Measurements from ENCODE around the gene PDLIM5. TPM values are rescaled to one million over a fixed set of nuclear protein-coding genes. Genes with fewer than 3 reads are reported as not detected.

The PDLIM5 gene
- total RNA-seq, 1 donor from 2014 or later: 311 TPM

GRCh38 chr4:94442251-94442650, 9.5 kb upstream of the PDLIM5 start:
- no peaks in the 10 kb centered on the region for H3K36me3 ChIP-seq (ENCODE audit: control insufficient read depth in 3 of 3, insufficient read depth in 3 of 3, low read length in 3 of 3)
- H3K4me1 ChIP-seq (ENCODE audit: control insufficient read depth in 3 of 3, insufficient read depth in 3 of 3, low read length in 3 of 3): peaks cover 0 to 6% (median 6%) of the 10 kb centered on the region in 3 donors
- H3K9me3 ChIP-seq (ENCODE audit: control insufficient read depth in 3 of 3, low read length in 3 of 3): no peaks in the 10 kb centered on the region
- peak overlapping the region in 1 of 3 donors; percentile 24 for H3K4me3 ChIP-seq (ENCODE audit: low read length in 3 of 3)
- peak overlapping the region; percentile 74 for H3K27ac ChIP-seq (ENCODE audit: low read depth, low read length)
- H3K27me3 ChIP-seq (ENCODE audit: control insufficient read depth in 3 of 3, insufficient read depth in 3 of 3, low read length in 3 of 3): no peaks in the 10 kb centered on the region
- peak overlapping the region; percentile 40 to 65 (median 50) for H3K9ac ChIP-seq (ENCODE audit: low read depth in 1 of 3, low read length in 3 of 3)

- H3K9me3 ChIP-seq (ENCODE audit: control insufficient read depth in 3 of 3, low read length in 3 of 3): no peaks in the 10 kb centered on the region
- no peaks in the 10 kb centered on the region for H3K27me3 ChIP-seq (ENCODE audit: control insufficient read depth in 3 of 3, insufficient read depth in 3 of 3, low read length in 3 of 3)
- peaks cover 3 to 12% (median 8%) of the 10 kb centered on the region in 3 donors for H3K4me1 ChIP-seq (ENCODE audit: control insufficient read depth in 3 of 3, insufficient read depth in 3 of 3, low read length in 3 of 3)
- H3K4me3 ChIP-seq (ENCODE audit: low read length in 3 of 3): no peak overlapping the region
- no peak overlapping the region for H3K27ac ChIP-seq (ENCODE audit: low read depth, low read length)
- no peaks in the 10 kb centered on the region for H3K36me3 ChIP-seq (ENCODE audit: control insufficient read depth in 3 of 3, insufficient read depth in 3 of 3, low read length in 3 of 3)
- H3K9ac ChIP-seq (ENCODE audit: low read depth in 1 of 3, low read length in 3 of 3): no peak overlapping the region
These were observed 5.4 kb upstream of the PDLIM5 start for GRCh38 chr4:94446386-94446785.

GRCh38 chr4:94447754-94448411, 3.9 kb upstream of the PDLIM5 start:
- Histone ChIP-seq H3K4me1 (ENCODE audit: control insufficient read depth in 3 of 3, insufficient read depth in 3 of 3, low read length in 3 of 3) (peaks cover 3 to 12% (median 8%) of the 10 kb centered on the region in 3 donors), H3K9ac (ENCODE audit: low read depth in 1 of 3, low read length in 3 of 3) (no peak overlapping the region), H3K4me3 (ENCODE audit: low read length in 3 of 3) (no peak overlapping the region), H3K36me3 (ENCODE audit: control insufficient read depth in 3 of 3, insufficient read depth in 3 of 3, low read length in 3 of 3) (no peaks in the 10 kb centered on the region), H3K27me3 (ENCODE audit: control insufficient read depth in 3 of 3, insufficient read depth in 3 of 3, low read length in 3 of 3) (no peaks in the 10 kb centered on the region), H3K9me3 (ENCODE audit: control insufficient read depth in 3 of 3, low read length in 3 of 3) (no peaks in the 10 kb centered on the region), H3K27ac (ENCODE audit: low read depth, low read length) (peak overlapping the region; percentile 72)

- H3K9ac ChIP-seq (ENCODE audit: low read depth in 1 of 3, low read length in 3 of 3): no peak overlapping the region
- H3K27ac ChIP-seq (ENCODE audit: low read depth, low read length): peak overlapping the region; percentile 72
- no peaks in the 10 kb centered on the region for H3K36me3 ChIP-seq (ENCODE audit: control insufficient read depth in 3 of 3, insufficient read depth in 3 of 3, low read length in 3 of 3)
- no peaks in the 10 kb centered on the region for H3K27me3 ChIP-seq (ENCODE audit: control insufficient read depth in 3 of 3, insufficient read depth in 3 of 3, low read length in 3 of 3)
- H3K4me3 ChIP-seq (ENCODE audit: low read length in 3 of 3): no peak overlapping the region
- no peaks in the 10 kb centered on the region for H3K9me3 ChIP-seq (ENCODE audit: control insufficient read depth in 3 of 3, low read length in 3 of 3)
- peaks cover 3 to 12% (median 8%) of the 10 kb centered on the region in 3 donors for H3K4me1 ChIP-seq (ENCODE audit: control insufficient read depth in 3 of 3, insufficient read depth in 3 of 3, low read length in 3 of 3)
These were observed 2.8 kb upstream of the PDLIM5 start for GRCh38 chr4:94448815-94449375.

- H3K9me3 ChIP-seq (ENCODE audit: control insufficient read depth in 3 of 3, low read length in 3 of 3): no peaks in the 10 kb centered on the region
- peak overlapping the region; percentile 88 to 93 (median 89) for H3K9ac ChIP-seq (ENCODE audit: low read depth in 1 of 3, low read length in 3 of 3)
- H3K27me3 ChIP-seq (ENCODE audit: control insufficient read depth in 3 of 3, insufficient read depth in 3 of 3, low read length in 3 of 3): no peaks in the 10 kb centered on the region
- peak overlapping the region; percentile 99 for H3K27ac ChIP-seq (ENCODE audit: low read depth, low read length)
- H3K4me3 ChIP-seq (ENCODE audit: low read length in 3 of 3): peak overlapping the region; percentile 72 to 89 (median 72)
- peaks cover 4 to 5% (median 4%) of the 10 kb centered on the region in 3 donors for H3K36me3 ChIP-seq (ENCODE audit: control insufficient read depth in 3 of 3, insufficient read depth in 3 of 3, low read length in 3 of 3)
- H3K4me1 ChIP-seq (ENCODE audit: control insufficient read depth in 3 of 3, insufficient read depth in 3 of 3, low read length in 3 of 3): peaks cover 3 to 9% (median 8%) of the 10 kb centered on the region in 3 donors
These were observed 569 bp upstream of the PDLIM5 start for GRCh38 chr4:94451051-94451694.

- Histone ChIP-seq H3K36me3 (ENCODE audit: control insufficient read depth in 3 of 3, insufficient read depth in 3 of 3, low read length in 3 of 3) (peaks cover 5 to 13% (median 8%) of the 10 kb centered on the region in 3 donors), H3K4me3 (ENCODE audit: low read length in 3 of 3) (peak overlapping the region; percentile 88 to 95 (median 90)), H3K27me3 (ENCODE audit: control insufficient read depth in 3 of 3, insufficient read depth in 3 of 3, low read length in 3 of 3) (no peaks in the 10 kb centered on the region), H3K4me1 (ENCODE audit: control insufficient read depth in 3 of 3, insufficient read depth in 3 of 3, low read length in 3 of 3) (peaks cover 0 to 9% (median 5%) of the 10 kb centered on the region in 3 donors), H3K27ac (ENCODE audit: low read depth, low read length) (peak overlapping the region; percentile 99), H3K9me3 (ENCODE audit: control insufficient read depth in 3 of 3, low read length in 3 of 3) (no peaks in the 10 kb centered on the region), H3K9ac (ENCODE audit: low read depth in 1 of 3, low read length in 3 of 3) (peak overlapping the region; percentile 97 to 99 (median 97))
These were observed 982 bp downstream of the PDLIM5 start for GRCh38 chr4:94452476-94453371.

GRCh38 chr4:94453391-94453963, 1.7 kb downstream of the PDLIM5 start:
- H3K4me3 ChIP-seq (ENCODE audit: low read length in 3 of 3): peak overlapping the region; percentile 88 to 95 (median 90)
- peaks cover 0 to 9% (median 2%) of the 10 kb centered on the region in 3 donors for H3K4me1 ChIP-seq (ENCODE audit: control insufficient read depth in 3 of 3, insufficient read depth in 3 of 3, low read length in 3 of 3)
- no peaks in the 10 kb centered on the region for H3K27me3 ChIP-seq (ENCODE audit: control insufficient read depth in 3 of 3, insufficient read depth in 3 of 3, low read length in 3 of 3)
- H3K36me3 ChIP-seq (ENCODE audit: control insufficient read depth in 3 of 3, insufficient read depth in 3 of 3, low read length in 3 of 3): peaks cover 5 to 15% (median 8%) of the 10 kb centered on the region in 3 donors
- peak overlapping the region; percentile 83 to 99 (median 97) for H3K9ac ChIP-seq (ENCODE audit: low read depth in 1 of 3, low read length in 3 of 3)
- no peaks in the 10 kb centered on the region for H3K9me3 ChIP-seq (ENCODE audit: control insufficient read depth in 3 of 3, low read length in 3 of 3)
- H3K27ac ChIP-seq (ENCODE audit: low read depth, low read length): peak overlapping the region; percentile 99

- Histone ChIP-seq H3K27me3 (ENCODE audit: control insufficient read depth in 3 of 3, insufficient read depth in 3 of 3, low read length in 3 of 3) (no peaks in the 10 kb centered on the region), H3K4me1 (ENCODE audit: control insufficient read depth in 3 of 3, insufficient read depth in 3 of 3, low read length in 3 of 3) (peaks cover 2 to 17% (median 3%) of the 10 kb centered on the region in 3 donors), H3K9ac (ENCODE audit: low read depth in 1 of 3, low read length in 3 of 3) (peak overlapping the region; percentile 83 to 99 (median 97)), H3K9me3 (ENCODE audit: control insufficient read depth in 3 of 3, low read length in 3 of 3) (no peaks in the 10 kb centered on the region), H3K36me3 (ENCODE audit: control insufficient read depth in 3 of 3, insufficient read depth in 3 of 3, low read length in 3 of 3) (peaks cover 5 to 15% (median 8%) of the 10 kb centered on the region in 3 donors), H3K4me3 (ENCODE audit: low read length in 3 of 3) (peak overlapping the region; percentile 88 to 95 (median 90)), H3K27ac (ENCODE audit: low read depth, low read length) (peak overlapping the region; percentile 99)
These were observed 2.7 kb downstream of the PDLIM5 start for GRCh38 chr4:94454405-94454804.

- Histone ChIP-seq H3K36me3 (ENCODE audit: control insufficient read depth in 3 of 3, insufficient read depth in 3 of 3, low read length in 3 of 3) (peaks cover 5 to 15% (median 11%) of the 10 kb centered on the region in 3 donors), H3K9ac (ENCODE audit: low read depth in 1 of 3, low read length in 3 of 3) (peak overlapping the region; percentile 83 to 99 (median 97)), H3K27ac (ENCODE audit: low read depth, low read length) (peak overlapping the region; percentile 99), H3K4me1 (ENCODE audit: control insufficient read depth in 3 of 3, insufficient read depth in 3 of 3, low read length in 3 of 3) (peaks cover 2 to 22% (median 8%) of the 10 kb centered on the region in 3 donors), H3K27me3 (ENCODE audit: control insufficient read depth in 3 of 3, insufficient read depth in 3 of 3, low read length in 3 of 3) (no peaks in the 10 kb centered on the region), H3K9me3 (ENCODE audit: control insufficient read depth in 3 of 3, low read length in 3 of 3) (no peaks in the 10 kb centered on the region), H3K4me3 (ENCODE audit: low read length in 3 of 3) (peak overlapping the region; percentile 88 to 95 (median 90))
These were observed 3.3 kb downstream of the PDLIM5 start for GRCh38 chr4:94455081-94455480.

All from skeletal muscle tissue (tissue), 4 donors.